GM21447 (cell line): ENCODE results near the gene PPP3CA.

ENCODE experiments used
- ATAC-seq: cut with Tn5 transposase; IDR thresholded peaks from one replicate; pipeline ENCODE4 v1.9.1; 2021; ENCODE audit not compliant: unreplicated experiment

Gene PPP3CA

DNA sequence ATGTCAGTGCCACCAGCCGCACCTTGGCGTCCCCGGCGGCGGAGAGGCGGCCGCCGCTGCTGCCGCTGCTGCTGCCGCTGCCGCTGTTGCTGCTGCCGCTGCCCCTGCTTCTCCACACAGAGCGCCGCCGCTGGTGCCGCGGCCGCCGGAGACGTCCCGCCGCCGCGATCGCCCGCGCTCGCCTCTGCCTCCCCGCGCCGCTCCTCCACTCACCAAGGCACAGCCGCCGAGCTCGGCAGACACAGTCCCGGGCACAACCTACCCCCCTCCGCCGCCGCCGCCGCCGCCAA is at the start of gene PPP3CA:
Gene PPP3CA (minus strand): TSS at position 260 of the 290 bp plus-strand sequence.
- ATAC-seq: peak; percentile 10

DNA sequence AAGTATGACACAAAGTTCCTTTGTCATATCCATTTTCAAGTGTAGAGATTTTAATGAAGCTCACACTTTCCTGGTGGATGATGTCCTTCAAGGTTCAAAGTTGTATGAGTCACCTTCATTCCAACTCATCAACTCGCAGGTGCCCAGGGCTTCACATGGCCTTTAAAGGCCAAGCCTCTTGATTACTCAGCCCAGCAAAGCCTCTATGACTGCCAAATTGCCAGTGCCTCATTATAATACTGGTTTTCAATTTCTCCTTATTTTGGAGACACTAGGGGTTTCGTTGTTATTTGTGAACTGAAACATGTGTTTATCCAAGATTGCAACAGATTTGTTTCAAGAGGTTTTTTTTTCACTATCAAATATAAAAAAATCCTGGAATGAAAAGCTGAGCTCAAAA is 45.9 kb upstream of the PPP3CA start:
- ATAC-seq: no peak

DNA sequence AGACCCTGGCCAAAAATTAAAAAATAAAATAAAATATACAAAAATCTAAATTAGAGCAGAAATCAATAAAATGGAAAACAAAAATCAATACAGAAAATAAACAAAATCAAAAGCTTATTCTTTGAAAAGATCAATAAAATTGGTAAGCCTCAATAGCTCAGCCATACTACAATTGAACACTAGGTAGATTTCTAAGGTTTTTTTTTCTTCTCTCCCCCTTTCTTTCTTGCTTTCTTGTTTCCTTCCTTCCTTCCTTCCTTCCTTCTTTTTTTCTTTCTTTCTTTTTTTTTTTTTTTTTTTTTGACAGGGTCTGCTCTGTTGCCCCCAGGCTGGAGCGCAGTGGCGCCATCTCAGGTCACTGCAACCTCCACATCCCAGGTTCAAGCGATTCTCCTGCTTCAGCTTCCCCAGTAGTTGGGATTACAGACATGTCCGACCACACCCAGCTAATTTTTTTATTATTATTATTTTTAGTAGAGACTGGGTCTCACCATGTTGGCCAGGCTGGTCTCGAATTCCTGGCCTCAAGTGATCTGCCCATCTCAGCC is 23.4 kb upstream of the PPP3CA start:
- no peak for ATAC-seq

DNA sequence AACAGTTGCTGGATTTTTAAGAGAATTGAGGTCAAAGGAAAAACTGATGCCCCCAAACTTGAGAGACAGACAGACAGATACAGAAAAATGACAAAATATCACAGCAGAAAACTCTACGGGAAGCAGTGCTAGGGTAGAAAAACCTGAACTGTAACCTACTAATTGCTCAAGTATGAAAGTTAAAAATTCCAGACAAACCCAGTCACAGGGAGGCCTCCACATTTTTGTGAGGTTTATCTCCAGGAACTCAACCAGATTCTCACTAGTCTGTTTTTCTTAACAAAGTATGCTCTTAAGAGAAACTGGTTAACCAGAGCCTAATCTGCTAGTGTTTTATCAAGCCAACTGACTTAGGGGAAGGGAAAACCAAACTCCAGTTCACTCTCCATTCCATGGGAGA is 19.9 kb upstream of the PPP3CA start:
- no peak for ATAC-seq

DNA sequence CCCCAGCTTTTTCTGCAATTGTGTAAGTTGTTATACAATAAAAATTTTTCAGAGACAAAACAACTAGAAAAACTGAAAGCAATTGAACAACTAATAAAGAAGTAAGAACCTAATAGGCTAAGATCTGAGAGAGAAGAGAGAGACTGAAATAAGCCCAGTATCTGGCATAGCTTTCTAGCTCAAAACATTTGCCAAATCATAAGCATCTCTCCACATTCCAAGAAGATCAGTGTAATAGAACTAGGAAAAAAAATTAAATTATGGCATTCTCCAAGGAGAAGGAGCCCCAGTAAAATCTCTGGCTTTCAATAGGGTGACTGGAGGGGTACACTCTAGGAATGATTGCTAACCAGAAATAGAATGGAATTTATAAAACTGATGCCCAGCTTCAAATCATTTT is 19.0 kb upstream of the PPP3CA start:
- no peak for ATAC-seq

DNA sequence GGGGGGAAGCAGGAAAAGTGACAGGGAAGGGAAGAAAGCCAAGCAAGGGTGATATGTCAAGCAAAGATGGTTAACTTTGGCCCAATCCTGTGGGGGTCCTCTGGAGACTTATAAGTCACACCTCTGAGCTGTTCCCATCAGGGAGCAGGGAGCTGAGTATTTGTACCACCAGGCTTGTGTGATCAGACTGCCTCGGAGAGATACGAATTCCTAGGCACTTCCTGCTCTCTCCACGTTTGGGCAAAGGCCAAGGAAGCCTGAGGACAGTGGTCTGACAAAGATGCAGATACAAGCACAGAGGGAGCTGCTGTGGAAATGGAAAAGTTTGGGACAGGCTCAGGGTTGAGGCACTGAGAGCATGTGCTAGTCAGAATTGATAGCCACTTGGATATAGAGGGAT is 10.4 kb upstream of the PPP3CA start:
- ATAC-seq: no peak

DNA sequence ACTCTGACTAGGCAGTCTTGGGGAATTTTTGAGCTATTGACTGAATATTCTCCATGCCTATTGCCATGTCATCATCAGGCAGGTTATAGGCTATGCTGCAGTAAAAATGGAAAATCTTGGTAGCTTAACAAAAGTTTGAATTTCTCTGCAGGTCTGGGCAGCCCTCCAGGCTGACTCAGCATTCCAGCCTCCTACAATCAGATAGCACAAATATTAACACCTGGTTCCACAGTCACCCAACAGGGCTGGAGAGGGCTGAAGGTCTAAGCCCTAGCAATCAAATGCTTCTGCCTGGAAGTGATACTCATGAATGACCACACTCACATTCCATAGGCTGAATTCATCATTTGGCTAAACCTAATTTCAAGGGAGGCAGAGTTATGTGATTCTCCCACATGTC is 9.6 kb upstream of the PPP3CA start:
- ATAC-seq: no peak

DNA sequence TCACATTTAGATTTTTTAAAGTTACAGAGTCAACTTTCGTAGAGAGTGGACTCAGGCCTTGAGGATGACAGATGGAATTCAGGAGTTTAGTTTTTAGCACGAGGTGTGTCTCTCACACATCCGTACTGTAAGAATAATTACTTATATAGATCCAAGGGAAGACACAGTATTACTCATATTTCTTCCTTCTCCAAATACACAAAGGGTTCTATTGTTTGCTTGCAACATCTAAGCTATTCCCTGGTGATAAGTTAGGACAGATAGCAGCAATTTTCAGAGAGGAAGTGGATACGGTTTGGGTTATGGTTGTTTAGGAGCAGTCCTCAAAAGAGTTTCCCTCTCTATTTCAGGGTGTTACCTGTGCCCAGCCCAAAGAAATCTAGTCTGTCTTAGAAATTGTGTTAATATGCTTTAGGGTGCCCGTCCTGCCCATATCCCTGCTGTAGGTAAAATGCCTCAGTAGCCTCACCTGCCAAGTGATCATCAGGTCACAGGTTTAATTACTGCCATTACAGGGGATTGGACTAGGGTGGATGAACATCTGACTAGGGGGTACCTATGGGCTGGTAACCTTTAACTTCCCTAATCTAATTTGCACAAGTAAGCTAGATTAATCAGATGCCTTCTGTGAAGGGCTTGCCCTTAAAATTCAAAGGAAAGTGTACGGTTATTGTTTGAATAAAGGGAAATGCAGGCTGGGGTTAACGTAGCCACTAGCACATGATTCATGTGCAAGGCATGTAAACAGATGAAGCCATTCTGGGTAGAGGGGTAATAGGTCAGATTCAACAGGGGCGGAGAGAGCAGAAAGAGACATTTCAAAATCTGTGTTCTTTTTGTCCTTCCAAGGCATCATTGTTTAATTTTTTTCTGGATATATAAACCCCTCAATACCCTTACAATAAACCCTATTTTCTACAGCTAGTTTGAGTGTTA is 8.7 kb upstream of the PPP3CA start:
- no peak for ATAC-seq

DNA sequence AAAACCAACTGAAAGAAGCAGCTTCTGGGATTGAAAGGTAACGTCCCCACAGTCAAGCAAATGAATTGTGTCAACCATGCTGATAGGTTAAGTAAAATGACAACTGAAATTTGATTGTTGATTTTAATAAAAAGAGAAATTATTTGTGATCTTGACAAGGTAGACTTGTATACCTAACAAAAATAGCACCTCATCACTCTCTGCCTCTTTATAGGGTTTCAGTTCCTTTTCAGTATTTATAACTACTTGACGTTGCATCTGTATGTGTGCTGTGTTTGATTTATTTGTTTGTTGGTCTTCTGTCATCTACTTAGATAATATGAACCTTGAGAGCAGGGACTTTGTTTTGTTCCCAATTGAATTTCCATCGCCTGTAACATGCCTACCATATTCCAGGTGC is 7.9 kb upstream of the PPP3CA start:
- ATAC-seq: peak; percentile 98

DNA sequence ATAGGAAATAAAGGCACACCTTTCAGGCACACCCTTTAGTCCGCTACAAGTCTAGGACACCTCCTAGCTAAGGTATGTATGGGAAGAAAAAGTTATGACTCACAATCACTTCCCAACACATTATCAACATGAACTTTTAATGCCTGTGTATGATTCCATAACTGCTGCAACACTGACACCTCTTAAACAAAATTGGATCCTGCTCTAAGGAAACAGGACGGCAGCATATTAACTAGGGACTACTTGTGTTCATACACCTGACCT is 2.4 kb upstream of the PPP3CA start:
- ATAC-seq: no peak

DNA sequence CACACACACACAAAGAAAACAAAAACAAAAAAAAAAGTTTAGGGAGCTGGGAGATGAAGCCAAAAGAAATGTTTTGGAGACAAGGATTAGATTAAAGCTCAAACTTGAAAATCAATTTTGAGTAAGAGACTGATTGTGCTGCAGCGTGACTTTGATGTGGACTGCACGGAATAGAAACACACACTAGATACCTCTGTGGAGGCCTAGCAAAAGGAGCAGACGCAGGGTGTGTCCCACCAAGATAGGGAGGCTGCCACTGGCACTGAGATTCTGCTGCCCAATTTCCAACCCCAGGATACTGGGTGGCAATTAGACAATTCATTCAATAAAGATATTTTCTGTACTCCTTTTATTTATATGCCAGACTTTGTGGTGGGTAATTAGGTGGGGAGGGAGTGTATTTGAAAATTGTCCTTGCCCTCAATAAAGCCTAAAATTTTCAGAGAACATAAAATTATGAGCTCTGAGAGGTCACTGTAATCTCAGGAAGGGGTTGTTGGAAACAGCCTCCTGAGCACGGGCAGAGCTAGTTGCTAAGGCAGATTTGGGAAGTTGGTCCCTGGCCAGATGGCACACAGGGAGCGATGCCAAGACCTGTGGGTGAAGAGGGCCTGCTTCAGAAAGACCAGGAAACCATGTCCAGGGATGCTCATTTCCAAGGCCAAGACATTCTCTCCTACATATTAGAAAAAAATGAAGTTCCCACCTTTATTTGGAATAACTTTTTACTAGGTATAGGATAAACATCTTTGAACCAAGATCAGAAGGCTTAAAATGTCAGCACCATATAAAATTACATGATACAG is 1.9 kb upstream of the PPP3CA start:
- no peak for ATAC-seq

DNA sequence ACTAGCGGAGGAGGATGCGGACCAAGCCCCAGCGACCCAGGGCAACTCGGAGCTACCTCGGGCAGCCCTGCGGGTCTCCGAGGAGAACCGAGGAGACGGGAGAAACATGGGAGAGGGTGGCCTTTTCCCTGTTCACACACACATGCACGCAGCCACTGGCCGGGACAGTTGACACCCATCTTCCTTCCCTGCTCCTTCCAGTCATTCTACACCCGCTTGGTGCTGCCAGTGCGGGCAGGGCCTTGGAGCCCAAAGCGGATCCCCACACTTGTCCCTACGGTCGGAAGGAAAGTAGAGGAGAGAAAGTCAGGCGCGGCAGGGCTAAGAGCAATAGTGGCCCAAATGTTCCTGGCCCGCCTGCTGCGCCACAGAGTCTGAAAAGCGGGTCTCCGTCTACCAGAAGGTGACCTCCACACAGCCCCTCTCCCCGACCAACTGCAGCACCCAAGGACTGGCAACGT is 1.1 kb upstream of the PPP3CA start:
- ATAC-seq: no peak

DNA sequence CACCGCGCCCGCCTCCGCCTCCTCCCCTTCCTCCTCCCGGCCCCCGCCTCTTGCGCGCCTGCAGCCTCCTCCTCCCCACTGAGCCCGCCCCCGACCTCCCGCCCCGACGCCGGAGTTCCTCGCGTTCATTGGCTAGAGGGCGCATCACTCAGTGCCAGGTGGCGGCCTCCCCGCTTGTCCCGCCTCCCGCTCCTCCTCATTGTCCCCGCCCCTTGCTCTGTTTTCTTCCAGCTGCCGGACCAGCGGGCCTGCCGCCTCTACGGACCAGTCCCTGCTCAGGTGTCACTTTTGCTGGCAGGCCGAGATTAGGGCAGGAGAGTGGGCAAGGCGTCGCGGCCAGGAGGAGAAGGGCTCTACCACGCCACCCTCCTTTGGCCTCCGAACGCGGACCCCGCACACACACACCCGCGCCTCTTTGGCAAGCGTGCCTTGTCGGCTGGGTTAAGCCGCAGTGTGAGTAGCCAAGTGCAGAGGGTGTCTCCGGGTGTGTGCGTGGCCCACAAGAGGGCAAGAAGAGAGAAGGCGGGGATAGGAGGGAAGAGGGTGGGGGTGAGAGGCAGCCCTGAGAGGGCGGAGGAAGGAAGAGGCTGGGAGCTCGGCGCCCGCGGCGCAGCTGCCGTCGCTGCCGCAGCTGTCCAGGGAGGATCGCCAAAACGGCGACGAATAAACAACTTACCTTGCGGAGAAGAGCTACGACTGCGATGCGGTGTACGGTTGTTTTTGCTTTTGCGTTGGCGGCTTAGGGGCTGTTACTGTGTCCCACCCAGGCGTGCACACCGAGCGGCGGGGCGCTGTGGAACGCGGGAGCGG is 436 bp upstream of the PPP3CA start:
- ATAC-seq: peak; percentile 72

DNA sequence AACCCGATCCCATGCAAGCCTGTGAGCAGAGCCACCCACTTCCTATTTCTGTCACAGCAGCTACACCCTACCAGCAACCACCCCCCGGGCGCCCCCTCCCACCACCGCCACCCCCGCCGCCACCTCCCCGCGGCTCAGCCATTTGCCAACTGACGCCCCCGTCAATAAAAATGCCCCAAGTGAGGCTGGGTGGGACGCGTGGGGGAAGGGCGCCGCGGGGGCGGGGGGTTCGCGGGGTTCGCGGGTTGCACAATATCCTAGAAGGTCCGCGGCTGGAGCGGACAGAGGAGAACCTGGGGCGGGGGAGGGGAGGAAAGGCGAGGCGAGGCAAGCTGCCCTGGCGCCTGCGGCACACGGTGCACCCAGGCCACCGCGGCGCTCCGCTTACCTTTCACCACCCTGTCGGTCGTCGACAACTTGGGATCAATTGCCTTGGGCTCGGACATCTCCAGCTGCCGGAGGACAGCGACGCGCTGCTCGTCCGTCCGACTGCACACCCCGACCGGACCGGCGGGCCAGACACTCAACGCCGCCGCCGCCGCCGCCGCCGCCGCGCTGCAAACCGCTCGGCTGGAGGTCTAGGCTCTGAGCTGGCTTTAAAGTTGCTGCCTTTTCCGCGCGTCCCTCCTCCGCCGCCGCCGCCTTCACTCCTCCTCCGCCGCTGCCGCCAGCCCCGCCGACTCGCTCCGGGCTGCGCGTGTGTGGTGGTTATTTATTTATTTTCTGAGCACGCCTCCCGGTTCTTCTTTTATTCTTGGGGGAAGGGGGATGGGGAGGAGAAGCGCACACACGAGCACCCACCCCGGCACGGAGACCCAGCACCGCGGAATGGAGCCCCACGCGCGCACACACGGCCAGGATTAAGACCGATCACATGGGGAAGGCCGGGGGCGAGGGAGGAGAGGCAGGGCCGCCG is 717 bp downstream of the PPP3CA start:
- peak; percentile 10 for ATAC-seq

DNA sequence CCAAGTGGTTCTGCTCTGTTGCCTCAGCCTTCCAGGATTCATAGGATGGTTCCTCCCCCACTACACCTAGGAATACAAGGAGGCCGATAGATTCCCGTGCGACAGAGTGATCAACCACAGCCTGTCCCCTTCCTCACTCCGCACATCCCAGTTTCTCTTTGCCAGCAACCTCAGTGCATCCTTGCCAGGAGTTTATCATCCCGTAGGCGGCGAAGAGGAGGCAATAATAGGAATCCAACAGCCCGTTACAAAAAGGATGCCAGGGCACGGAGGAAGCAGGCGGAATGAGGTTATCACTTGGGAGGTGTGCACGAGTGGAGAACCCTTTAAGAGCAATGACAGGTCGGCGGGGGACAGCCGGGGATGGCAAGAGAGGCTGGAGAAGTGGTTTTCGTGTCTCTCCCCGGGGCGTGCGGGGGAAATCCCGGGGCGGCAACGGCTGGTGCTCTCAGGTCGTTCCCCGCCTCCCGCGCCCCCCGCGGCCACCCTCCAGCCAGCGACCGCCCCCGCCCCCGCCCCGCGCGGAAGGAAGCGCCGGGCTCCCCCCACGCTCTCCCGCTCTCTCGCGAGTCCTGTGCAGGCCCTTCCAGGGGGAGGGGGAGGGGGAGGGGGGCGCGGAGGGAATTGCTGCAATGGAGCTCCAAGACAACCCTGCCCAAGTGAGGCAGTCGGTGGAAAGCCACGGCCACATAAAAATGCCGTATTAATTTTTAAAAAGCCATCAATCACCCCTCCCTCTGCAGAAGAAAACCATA is 1.6 kb downstream of the PPP3CA start:
- peak; percentile 5 for ATAC-seq

DNA sequence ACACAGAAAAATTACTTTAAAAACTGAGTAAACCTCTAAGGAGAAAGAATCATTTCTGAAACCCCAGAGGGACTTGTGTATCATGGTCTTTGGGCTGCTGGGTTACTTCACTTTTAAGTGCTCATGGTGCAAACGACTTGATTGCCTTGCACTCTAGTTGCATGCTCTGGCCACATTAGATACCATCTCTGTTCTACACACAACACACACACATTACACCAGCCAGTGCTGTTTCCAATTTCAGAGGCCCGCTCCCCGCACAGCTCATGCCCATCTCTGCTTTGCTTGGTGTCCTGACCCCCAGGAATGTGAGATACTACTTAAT is 2.1 kb downstream of the PPP3CA start:
- ATAC-seq: no peak

DNA sequence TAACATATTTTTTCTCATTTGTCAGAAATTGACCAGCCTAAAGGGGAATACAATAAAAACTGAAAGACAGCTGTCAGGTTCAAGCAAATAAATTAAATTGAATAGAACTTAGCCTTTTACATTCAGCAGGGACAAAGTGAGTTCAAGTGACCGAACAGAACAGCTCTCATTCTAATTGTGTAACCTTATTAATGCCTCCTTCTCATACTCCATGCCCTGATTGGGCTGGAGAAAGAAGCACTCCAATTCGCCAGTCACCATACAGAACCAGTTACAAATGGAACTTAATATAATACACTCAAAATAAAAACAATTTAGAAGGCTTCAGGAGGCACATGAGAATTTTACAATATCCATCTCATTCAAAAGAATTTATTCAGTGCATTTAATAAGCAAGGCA is 8.0 kb downstream of the PPP3CA start:
- no peak for ATAC-seq

DNA sequence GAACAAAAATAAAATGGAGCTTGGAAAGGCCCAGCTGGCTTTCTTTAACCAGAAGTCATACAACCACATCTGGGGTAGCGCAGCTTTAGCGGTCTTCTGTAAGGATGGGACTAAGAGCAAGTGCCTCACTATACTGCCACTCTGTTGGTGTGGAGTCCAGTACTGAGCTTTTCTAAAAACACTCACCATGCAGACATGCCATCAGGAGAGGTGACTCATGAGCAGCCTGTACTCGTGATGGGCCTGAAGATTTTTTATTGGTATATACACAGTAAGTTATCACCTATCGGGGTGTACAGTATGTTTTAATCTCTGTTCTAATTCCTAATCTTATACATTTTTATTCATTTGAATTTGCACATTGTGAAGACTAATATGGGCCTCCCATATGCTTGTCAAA is 9.6 kb downstream of the PPP3CA start:
- ATAC-seq: no peak

DNA sequence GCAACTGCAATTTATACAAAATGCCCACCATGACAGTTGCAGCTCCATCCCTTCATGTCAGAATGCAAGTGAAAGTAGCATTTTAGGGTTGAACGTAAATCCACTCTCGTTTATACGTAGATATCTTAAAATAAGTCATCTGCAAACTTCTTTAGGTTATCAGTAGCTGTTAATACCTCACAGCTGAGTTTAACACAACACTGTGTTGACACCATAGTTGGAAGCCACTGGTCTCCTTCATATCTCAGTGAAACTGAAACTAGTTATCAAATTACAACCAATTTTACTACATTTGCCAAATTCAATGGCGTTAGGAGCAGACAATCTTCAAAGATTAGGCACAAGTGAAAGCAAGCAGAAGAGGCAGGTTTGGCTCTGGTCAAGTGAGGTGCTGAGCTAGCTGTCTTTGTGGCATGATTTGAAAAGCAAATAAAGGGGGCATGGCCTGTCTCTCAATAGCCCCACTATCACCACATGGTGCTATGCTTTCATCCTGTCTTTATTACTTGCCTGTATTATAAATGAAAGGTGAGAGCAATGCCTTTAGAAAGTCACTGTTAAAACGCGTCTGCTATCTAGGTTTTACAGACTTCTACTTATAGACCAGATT is 12.3 kb downstream of the PPP3CA start:
- peak; percentile 48 for ATAC-seq
